GM18858 (cell line): ENCODE measurements around the gene LAMB1.
"Not testable (repeated sequence)": the region's sequence is repeated elsewhere in the genome, so short reads cannot be mapped to it uniquely, and the experiment has no call there.

ENCODE experiments used
- ATAC-seq: cut with Tn5 transposase; IDR thresholded peaks from one replicate; pipeline ENCODE4 v1.9.1; 2021; ENCODE audit not compliant: unreplicated experiment

The LAMB1 gene

DNA sequence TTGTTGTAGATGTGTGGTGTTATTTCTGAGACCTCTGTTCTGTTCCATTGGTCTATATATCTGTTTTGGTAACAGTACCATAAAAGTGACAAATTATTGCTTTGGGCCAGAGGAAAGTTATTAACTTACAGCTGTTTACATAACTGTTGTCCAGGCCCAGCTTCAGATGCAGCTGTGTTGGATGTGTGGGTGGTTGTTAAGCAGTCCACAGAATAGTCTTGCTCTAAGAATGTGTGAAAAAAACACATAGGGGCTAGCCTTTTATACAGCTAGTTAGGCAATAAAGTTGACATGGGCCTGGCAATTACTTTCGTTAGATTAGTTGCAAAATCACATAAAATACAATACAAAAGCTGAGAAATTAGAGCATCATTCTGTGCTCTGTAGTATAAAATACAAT, 80.1 kb downstream of the LAMB1 start:
- ATAC-seq = no peak

DNA sequence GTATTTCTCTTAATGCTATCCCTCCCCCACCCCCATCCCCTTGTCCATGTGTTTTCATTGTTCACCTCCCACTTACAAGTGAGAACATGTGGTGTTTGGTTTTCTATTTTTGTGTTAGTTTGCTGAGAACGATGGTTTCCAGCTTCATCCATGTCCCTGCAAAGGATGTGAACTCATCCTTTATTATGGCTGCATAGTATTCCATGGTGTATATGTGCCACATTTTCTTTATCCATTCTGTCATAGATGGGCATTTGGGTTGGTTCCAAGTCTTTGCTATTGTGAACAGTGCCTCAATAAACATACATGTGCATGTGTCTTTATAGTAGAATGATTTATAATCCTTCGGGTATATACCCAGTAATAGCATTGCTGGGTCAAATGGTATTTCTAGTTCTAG, 81.1 kb downstream of the LAMB1 start:
- ATAC-seq = not testable (repeated sequence)

DNA sequence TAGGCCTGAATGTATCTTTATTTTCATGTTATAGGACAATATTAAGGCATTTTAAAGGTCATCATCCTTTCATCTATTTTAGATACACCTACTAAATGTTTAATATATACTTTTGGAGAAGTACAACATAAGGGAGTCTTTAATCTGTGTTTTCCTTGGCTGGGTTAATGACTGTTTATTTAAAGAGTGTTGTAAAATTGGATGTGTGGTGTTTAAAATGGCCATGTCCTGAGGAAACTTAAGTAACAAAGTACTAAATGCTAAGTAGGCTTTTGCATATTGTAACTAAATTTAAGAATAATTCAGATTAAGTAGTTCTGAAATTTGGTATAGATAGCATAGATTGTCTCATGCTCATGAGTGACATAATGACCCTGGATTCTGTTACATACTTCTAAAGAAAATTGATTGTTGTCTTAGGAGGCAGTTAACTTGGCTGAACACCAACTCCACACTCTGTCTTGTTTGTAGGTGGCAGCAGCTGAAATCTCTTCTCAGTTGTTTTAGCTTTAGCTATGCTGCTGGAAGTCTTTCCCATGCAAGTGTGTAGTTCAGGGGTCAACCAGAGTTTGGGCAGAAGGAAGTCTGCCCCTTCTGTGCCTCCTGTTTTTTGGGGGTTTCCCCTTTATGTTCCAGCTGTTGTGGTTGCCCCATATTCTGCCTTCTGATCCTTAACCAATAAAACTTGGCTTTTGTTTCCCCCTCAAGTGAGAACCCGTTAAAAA, 82.8 kb downstream of the LAMB1 start:
- no peak for ATAC-seq

DNA sequence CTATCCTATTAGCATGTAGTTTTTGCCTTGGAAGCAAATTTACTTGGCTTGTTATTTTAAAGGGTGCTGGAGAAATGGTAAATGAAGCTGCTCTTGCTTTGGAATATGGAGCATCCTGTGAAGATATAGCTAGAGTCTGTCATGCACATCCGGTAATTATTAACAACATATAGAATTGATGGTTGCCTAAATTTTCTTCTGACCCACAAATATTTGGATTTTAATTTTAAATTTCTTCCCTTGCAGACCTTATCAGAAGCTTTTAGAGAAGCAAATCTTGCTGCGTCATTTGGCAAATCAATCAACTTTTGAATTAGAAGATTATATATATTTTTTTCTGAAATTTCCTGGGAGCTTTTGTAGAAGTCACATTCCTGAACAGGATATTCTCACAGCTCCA, 84.0 kb downstream of the LAMB1 start:
- ATAC-seq = no peak

DNA sequence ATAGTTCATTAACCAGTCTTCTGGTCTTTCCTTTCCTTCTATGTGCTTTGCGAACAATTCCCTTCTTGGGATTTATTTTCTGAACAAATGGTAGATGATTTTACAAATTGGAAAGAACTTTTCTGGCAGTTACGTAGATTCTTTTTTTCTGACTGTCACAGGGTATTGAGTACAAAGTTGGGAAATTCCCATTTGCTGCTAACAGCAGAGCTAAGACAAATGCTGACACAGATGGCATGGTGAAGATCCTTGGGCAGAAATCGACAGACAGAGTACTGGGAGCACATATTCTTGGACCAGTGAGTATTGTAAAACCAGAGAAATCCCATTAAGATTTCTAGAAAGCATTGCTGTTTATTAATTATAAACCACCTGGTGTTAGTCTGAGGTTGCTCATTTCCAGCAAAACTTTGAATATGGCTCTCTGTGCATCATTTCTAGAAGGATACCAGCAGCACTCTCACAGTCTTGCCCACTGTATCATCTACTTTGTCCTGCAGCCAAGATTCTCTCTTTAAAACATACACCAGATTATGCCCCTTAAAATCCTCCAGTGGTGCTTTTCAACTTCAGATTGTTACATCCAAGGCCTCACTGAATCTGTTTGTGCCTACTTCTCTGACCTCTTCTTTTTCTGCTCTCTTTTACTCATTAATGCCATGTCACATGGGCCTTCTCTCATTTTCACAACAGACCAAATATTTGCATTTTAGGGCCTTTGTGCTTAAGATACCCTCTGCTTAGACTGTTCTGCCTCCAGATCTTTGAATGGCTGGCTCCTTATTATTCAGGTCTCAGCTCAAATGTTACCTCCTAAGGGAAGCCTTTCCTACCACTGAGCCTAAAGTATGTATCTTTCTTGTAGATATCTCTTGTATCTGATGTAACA, 85.0 kb downstream of the LAMB1 start:
- peak; percentile 69 for ATAC-seq

DNA sequence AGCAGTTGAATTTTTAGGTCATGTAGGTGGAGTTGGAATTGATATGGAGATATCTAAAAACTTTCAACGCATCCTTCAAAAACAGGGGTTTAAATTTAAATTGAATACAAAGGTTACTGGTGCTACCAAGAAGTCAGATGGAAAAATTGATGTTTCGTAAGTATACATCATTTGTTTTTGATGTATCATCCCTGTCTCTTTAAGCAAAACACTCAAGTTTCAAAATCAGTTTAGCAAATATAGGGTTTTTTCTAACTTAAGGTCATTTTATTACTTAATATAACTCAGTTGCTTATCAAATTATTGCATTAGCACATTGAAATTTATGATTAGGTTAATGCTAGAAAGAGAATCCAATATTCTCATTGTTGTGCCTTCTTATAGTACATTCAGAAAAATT, 87.4 kb downstream of the LAMB1 start:
- no peak for ATAC-seq

DNA sequence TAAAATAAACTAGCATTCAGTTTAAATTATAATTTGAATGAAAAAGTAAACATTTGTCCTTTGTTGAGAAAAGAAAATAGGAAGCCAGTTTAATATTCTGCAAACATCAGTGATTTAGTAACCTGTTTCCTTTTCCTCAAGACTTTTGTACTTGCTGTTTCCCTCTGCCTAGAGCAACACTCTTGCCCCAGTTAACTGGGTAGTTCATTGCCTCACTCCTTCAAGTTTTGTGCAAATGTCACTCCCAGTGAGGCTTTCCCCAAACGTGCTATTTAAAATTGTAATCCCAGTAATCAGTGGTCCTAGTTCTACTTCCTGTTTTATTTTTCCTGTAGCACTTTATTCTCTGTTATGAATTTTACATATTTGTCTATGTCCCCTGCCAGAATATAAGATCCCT, 88.1 kb downstream of the LAMB1 start:
- no peak for ATAC-seq

DNA sequence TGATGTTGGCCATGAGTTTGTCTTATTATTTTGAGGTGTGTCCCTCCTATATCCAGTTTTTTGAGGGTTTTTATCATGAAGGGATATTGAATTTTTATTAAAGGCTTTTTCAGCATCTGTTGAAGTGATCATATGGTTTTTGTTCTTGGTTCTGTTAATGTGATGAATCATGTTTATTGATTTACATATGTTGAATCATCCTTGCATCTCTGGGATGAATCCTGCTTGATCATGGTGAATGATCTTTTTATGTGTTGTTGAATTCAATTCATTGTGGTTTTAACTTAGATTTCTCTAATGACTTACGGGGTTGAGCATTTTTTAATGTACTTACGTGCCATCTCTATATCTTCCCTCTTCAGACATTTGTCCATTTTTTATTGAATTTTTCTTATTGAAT, 89.1 kb downstream of the LAMB1 start:
- no peak for ATAC-seq

DNA sequence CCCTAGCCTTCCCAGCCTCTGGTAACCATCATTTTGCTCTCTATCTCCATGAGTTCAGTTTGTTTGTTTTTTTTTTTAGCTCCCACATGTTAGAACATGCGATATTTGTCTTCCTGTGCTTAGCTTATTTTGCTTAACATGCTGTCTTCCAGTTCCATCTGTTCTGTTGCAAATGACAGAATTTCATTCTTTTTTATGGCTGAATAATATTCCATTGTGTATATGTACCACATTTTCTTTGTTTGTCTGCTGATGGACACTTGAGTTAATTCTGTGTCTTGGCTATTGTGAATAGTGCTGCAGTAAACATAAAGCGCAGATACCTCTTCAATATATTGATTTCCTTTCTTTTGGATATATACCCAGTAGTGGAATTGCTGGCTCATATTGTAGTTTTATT, 91.0 kb downstream of the LAMB1 start:
- ATAC-seq = no peak

DNA sequence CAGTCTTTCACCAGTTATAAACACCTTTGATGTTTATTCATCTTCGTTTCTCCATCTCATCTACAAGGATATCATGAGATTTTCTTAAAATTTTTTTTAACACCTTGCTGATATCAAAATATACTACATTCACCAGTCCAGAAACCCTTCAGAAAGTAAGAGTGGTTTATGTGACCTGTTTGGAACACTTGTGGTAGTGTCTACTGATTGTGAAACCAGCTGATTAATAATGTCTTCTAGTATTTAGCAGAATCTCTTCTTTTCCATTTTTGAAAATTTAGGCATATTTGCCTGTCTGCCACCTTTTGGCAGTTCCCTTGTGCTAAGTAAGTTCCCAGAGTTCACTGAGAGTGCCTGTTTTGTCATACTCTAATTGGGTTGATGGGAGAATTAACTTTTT, 93.5 kb downstream of the LAMB1 start:
- ATAC-seq = peak; percentile 46

DNA sequence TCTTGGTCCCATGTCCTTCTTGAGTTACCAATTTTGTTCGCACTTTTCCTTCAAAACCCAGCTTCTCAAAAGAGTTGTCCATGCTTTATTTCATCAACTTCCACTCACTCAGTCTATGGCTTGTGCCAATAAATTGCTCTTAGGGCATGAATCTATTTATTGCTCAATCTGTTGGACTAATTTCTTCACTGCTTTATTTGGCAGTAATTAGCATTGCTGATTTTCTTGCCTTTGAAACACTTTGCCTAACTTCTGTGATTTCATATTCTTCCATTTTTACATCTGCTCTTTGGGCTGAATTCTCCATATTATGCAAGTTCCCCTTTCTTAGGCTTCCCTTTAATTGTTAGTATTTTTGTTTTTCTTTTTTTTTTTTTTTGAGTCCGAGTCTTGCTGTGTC, 95.2 kb downstream of the LAMB1 start:
- no peak for ATAC-seq

DNA sequence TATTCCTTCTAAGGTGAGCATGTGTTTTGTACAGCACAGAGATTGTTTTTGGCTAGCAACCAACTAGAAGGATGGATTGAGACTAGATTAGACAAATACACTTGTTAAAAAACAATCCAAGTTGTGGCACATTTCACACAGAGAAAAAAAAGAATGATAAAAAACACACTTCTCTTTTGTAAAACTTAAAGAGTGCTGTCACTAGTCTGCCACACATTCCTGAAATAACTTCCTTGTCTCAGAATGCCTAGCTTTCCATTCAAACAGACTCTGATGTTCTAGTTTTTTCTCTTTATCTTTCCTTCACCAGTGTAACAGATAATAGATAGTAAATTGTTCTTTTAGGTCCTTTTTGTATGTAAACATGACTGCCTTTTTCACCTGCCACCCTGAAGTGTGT, 100.6 kb downstream of the LAMB1 start:
- no peak for ATAC-seq

DNA sequence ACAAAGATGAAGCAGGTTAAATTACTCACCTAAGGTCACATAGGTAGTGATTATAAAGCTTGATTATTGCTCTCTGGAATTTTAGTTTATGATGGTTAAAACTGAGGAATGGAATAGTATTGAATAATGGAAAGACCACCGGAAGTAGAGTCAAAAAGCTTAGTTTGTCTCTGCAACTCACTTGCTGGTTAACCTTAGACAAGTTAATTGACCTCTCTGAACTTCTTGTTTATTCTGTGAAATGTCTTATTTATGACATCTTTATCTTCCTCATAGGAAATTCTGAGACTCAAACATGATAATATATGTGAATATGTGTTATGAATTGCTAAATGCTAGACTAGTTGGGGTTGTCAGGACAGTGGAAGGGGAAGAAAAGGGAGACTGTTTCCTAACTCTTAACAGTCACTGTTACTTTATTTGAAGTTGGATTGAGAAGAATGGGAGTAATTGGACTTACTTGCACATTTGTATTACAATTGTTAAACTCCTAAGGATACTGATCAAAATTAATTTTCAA, 102.4 kb downstream of the LAMB1 start:
- ATAC-seq = no peak

DNA sequence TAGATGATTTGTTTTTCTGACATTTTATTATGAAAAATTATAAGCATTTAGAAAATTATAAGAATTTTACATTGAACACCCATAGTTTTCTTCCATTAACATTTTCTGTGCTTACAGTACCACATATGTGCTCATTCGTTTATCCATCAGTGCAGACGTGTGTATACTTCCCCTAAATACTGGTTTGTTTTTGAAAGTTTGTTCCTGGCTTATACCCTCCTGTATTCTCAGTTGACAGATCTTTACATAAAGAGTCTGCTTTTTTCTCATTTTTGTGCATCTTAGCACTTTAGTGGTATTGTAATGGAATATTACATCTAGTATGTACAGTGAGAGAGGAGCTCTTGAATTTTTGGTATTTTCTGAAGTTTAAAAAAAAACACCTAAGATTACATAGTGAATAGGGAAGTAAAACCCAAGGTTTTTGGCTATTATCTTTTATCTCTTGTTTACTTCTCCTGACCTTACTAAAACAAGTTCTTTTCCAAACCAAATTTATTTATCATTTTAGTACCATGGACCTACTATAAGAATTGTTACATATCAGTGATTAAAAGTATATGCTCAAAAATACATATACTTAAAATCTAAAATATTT, 103.9 kb downstream of the LAMB1 start:
- ATAC-seq = no peak

DNA sequence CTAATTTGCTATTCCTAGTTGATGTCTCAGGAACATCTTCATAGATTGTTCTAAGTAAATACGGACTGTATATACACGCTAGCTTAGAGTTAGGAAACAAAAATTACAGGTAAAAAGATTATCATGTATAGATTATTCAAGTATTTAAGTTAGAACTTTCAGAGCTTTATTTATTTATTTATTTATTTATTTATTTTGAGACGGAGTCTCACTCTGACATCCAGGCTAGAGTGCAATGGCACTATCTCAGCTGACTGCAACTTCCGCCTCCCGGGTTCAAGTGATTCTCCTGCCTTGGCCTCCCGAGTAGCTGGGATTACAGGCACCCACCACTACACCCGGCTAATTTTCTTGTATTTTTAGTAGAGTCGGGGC, 110.6 kb downstream of the LAMB1 start:
- not testable (repeated sequence) for ATAC-seq

DNA sequence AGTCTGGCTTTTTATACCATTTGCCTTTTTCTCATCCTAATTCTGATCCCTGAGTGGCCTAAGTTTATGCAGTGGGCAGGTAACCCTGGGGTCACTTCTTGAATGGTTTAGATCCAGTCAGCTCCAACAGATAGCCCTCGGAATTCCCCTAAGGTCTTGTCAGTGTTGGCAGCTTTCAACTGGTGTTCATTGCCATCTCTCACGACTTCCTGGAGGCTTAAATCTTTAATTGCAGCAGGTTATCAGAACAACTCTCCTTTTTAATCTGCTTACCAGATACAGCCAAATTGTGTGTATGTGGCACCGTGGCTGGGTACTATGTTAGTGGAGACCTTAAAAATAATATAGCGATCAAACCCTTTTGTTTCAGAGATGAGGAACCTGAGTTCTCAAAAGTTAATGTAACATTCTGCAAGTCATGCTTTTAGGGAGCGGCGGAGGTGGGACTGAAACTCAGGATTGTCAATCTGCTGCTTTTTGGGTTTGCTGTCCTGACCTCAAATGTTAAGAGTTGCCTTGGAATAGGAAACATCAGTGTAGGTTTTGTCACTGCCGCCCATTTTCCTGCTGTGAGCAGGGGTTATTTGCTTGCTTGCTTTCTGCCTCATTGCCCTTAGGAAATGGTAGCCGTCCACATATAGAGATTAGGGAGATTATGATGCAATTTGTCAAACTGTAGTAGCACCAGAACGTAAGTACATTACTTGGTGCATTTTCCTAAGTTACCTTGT, 111.2 kb downstream of the LAMB1 start:
- ATAC-seq = peak; percentile 3

DNA sequence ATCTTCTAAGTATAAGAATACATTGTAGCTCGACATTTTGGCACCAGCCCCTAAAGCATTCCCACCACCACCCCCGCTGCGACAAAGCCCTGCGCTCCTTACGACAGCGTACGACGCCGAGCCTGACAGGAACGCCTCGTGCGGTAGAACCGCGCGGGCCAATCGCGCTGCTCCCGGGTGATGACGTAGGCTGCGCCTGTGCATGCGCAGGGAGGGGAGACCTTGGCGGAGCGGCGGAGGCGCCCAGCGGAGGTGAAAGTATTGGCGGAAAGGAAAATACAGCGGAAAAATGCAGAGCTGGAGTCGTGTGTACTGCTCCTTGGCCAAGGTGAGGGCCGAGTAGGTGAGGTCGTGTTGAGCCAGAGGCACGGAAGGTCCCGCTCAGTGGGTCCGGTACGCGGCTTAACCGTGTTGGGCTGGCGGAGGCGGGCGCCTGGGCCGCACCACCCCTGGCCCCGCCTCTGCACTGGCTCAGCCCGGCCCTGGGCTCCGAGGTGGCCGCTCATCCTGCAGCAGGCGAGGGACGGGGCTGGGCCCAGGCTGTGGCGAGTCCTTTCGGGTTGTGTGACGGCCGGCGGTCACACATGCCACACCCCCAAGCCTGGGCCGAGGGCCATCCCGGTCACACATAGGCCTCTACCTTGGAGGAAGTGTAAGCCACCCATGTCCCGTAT, 111.9 kb downstream of the LAMB1 start, which contains the start of gene DLD:
TSS of gene DLD (plus strand) at position 222 of the 674 bp plus-strand sequence. CDS start at position 290, 68 bp downstream.
- peak; percentile 98 for ATAC-seq

DNA sequence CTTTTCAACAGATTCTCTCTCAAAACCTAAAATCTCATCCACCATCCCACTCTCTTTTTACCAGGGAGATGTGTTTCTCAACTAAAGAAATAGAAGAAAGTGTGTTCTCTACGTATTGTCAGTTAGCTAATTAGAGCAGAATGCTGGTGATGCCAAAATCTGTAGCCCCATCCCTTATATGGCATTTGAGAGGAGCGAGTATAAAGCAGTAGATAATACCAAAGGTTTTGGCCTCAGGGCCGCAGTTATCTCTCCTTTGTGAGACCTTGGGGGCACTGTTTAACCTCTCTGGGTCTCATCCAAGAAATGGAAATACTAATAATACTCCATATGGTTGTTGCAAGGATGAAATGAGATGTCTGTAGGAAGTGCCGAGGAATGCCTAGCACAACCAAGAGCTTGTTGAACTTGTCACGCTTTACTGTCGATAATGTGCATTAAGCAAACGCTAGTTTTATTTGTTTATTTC, 112.4 kb downstream of the LAMB1 start:
- ATAC-seq = no peak

DNA sequence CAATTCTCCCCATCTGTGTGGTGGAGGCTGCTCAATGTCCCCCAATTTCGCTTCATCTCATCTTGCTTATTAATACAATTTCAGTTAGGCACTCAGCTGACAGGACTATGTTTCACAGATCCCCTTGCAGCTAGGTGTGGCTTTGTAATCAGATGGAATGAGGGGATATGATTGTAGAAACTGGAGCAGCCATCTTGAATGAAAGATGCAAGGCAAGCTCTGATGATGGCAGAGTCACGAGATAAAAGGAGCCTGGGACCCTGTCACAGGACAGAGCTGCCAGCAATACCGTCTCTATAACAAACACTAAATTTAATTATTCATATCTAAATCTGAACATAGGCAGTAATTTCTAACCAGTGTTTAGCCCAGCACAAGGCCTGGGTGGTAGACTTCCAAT, 113.0 kb downstream of the LAMB1 start:
- no peak for ATAC-seq

DNA sequence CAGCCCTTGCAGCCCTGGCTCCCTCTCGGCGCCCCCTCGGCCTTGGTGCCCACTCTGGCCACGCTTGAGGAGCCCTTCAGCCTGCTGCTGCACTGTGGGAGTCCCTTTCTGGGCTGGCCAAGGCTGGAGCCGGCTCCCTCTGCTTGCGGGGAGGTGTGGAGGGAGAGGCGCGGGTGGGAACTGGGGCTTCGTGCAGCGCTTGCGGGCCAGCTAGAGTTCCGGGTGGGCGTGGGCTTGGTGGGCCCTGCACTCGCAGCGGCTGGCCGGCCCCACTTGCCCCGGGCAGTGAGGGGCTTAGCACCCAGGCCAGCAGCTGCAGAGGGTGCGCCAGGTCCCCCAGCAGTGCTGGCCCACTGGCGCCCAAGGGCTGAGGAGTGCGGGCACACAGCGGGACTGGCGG, 115.1 kb downstream of the LAMB1 start:
- ATAC-seq = not testable (repeated sequence)
